Measurements from ENCODE around the gene RHBDL1.
A peak's percentile ranks its signal among the peaks of the same experiment; 100 is the strongest.

The RHBDL1 gene

GRCh38 chr16:679814-680624 lies 4.5 kb downstream of the RHBDL1 start, which contains the start of gene STUB1:
TSS of gene STUB1 (plus strand) at chr16:680410. CDS start at chr16:680526, 116 bp downstream.
- no peaks in the 10 kb centered on the region; the same call in 1 of the 2 replicates for H3K36me3 ChIP-seq (ENCODE audit: insufficient read depth)

GRCh38 chr16:680625-680945 lies 5.1 kb downstream of the RHBDL1 start:
- Histone ChIP-seq H3K4me1 (ENCODE audit: low read depth, poor library complexity, severe bottlenecking) (no peaks in the 10 kb centered on the region), H3K27ac (peak overlapping the region; percentile 44; the same call in 1 of the 2 replicates), H3K36me3 (ENCODE audit: insufficient read depth) (no peaks in the 10 kb centered on the region; the same call in 1 of the 2 replicates)

More at GRCh38 chr16:679814-680624, 4.5 kb downstream of the RHBDL1 start, which contains the start of gene STUB1:
- Histone ChIP-seq H3K27ac (peak within 1 kb of the TSS; percentile 44; the same call in 1 of the 2 replicates), H3K27me3 (ENCODE audit: insufficient read depth, low read depth) (no peaks in the 10 kb centered on the region), H3K4me3 (IDR thresholded peaks at IDR 0.05; ENCODE audit: insufficient read depth, low read depth, low read length) (no peak within 1 kb of the TSS), H3K79me2 (ENCODE audit: insufficient read depth, low read depth) (peaks cover 18% of the 10 kb centered on the region), H3K4me1 (ENCODE audit: low read depth, poor library complexity, severe bottlenecking) (no peaks in the 10 kb centered on the region), H2AFZ (ENCODE audit: low read depth) (peak within 1 kb of the TSS; percentile 69), H3K9ac (peak within 1 kb of the TSS; percentile 55; the same call in 1 of the 2 replicates), H3K4me2 (peak within 1 kb of the TSS; percentile 91), H4K20me1 (ENCODE audit: insufficient read depth) (no peaks in the 10 kb centered on the region)
- TF ChIP-seq CTCF (conservative IDR thresholded peaks at IDR 0.05; ENCODE audit: low read depth, low read length), result no peak

GRCh38 chr16:680967-681745 lies 5.7 kb downstream of the RHBDL1 start:
- Histone ChIP-seq H3K4me3 (IDR thresholded peaks at IDR 0.05; ENCODE audit: insufficient read depth, low read depth, low read length) (no peak overlapping the region), H3K4me1 (ENCODE audit: low read depth, poor library complexity, severe bottlenecking) (no peaks in the 10 kb centered on the region), H3K9ac (peak overlapping the region; percentile 55; the same call in 1 of the 2 replicates), H4K20me1 (ENCODE audit: insufficient read depth) (no peaks in the 10 kb centered on the region), H3K27me3 (ENCODE audit: insufficient read depth, low read depth) (no peaks in the 10 kb centered on the region), H3K4me2 (peak overlapping the region; percentile 91), H3K27ac (peak overlapping the region; percentile 44; the same call in 1 of the 2 replicates), H2AFZ (ENCODE audit: low read depth) (peak overlapping the region; percentile 69; the same call in 1 of the 2 replicates), H3K79me2 (ENCODE audit: insufficient read depth, low read depth) (peaks cover 18% of the 10 kb centered on the region), H3K36me3 (ENCODE audit: insufficient read depth) (no peaks in the 10 kb centered on the region; the same call in 1 of the 2 replicates)
- no peak for TF ChIP-seq CTCF (conservative IDR thresholded peaks at IDR 0.05; ENCODE audit: low read depth, low read length)

More at GRCh38 chr16:680625-680945, 5.1 kb downstream of the RHBDL1 start:
- H3K9ac ChIP-seq, result peak overlapping the region; percentile 55; the same call in 1 of the 2 replicates
- peaks cover 18% of the 10 kb centered on the region for H3K79me2 ChIP-seq (ENCODE audit: insufficient read depth, low read depth)
- H3K4me2 ChIP-seq, result peak overlapping the region; percentile 91
- H3K4me3 ChIP-seq (IDR thresholded peaks at IDR 0.05; ENCODE audit: insufficient read depth, low read depth, low read length), result no peak overlapping the region
- H2AFZ ChIP-seq (ENCODE audit: low read depth), result peak overlapping the region; percentile 69
- no peaks in the 10 kb centered on the region for H4K20me1 ChIP-seq (ENCODE audit: insufficient read depth)
- H3K27me3 ChIP-seq (ENCODE audit: insufficient read depth, low read depth), result no peaks in the 10 kb centered on the region
- TF ChIP-seq CTCF (conservative IDR thresholded peaks at IDR 0.05; ENCODE audit: low read depth, low read length), result no peak

GRCh38 chr16:681746-682427 lies 6.4 kb downstream of the RHBDL1 start:
- Histone ChIP-seq H3K36me3 (ENCODE audit: insufficient read depth) (no peaks in the 10 kb centered on the region; the same call in 1 of the 2 replicates), H3K4me3 (IDR thresholded peaks at IDR 0.05; ENCODE audit: insufficient read depth, low read depth, low read length) (no peak overlapping the region)
- TF ChIP-seq CTCF (conservative IDR thresholded peaks at IDR 0.05; ENCODE audit: low read depth, low read length), result no peak

More at GRCh38 chr16:681746-682427, 6.4 kb downstream of the RHBDL1 start:
- no peak overlapping the region for H3K27ac ChIP-seq
- no peak overlapping the region for H2AFZ ChIP-seq (ENCODE audit: low read depth)
- H3K9ac ChIP-seq, result no peak overlapping the region
- peaks cover 18% of the 10 kb centered on the region for H3K79me2 ChIP-seq (ENCODE audit: insufficient read depth, low read depth)
- no peaks in the 10 kb centered on the region for H3K27me3 ChIP-seq (ENCODE audit: insufficient read depth, low read depth)
- no peaks in the 10 kb centered on the region for H3K4me1 ChIP-seq (ENCODE audit: low read depth, poor library complexity, severe bottlenecking)
- no peaks in the 10 kb centered on the region for H4K20me1 ChIP-seq (ENCODE audit: insufficient read depth)
- H3K4me2 ChIP-seq, result peak overlapping the region; percentile 91

Measured in KMS-11 (cell line).